ENCODE data around the gene TECR. TPM values are rescaled to one million over a fixed set of nuclear protein-coding genes. Genes with fewer than 3 reads are reported as not detected.
"Not testable (repeated sequence)": the region's sequence is repeated elsewhere in the genome, so short reads cannot be mapped to it uniquely, and the experiment has no call there.

Gene TECR
- total RNA-seq, 1 donor from 2014 or later, result 83.0 TPM

DNA sequence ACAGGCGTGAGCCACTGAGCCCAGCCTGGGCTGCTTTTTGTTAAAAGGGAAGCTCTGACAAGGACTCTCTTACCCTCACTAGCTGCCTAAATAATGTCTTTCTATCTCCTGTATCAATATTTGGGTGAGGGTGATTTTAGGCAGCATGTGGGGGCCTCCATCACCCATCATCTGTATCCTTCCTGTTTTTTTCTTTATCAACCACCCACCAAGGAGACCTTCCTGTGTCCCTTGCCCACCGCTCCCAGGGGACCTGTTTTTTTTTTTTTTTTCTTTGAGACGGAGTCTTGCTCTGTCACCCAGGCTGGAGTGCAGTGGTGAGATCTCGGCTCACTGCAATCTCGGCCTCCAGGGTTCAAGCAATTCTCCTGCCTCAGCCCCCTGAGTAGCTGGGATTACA lies 47.9 kb downstream of the TECR start:
- H3K9ac ChIP-seq (ENCODE audit: low read depth in 1 of 3, low read length in 3 of 3), result no peak overlapping the region
- H3K4me1 ChIP-seq (ENCODE audit: control insufficient read depth in 3 of 3, insufficient read depth in 3 of 3, low read length in 3 of 3), result peaks cover 0 to 3% (median 3%) of the 10 kb centered on the region in 3 donors
- no peaks in the 10 kb centered on the region for H3K9me3 ChIP-seq (ENCODE audit: control insufficient read depth in 3 of 3, low read length in 3 of 3)

DNA sequence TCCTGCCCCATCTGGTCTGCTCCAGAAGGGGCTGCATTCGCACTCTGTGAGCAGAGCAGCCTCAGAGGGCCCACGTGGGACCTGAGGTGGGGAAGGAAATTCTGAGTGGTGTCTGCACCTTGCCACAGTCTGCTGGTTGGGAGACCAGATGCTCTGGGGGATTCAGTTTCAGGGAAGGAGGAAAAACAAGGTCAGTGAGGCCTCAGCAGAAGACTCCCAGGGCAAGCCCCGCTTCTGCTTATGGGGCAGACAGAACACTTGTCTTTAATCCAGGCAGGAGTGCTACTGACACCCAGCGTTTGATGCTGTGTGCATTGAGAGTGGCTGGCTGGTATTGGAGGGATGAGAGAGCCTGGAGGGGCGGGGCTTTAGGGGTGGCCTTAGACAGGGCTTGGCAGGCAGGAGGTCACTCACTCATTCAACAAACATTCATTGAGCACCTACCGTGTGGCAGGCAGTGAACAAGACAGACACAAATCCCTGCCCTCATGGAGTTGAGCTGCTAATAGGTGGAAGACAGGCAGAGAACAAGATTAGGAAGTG lies 48.6 kb downstream of the TECR start:
- Histone ChIP-seq H3K4me1 (ENCODE audit: control insufficient read depth in 3 of 3, insufficient read depth in 3 of 3, low read length in 3 of 3) (peaks cover 0 to 3% (median 3%) of the 10 kb centered on the region in 3 donors), H3K4me3 (ENCODE audit: low read length in 3 of 3) (no peak overlapping the region), H3K9me3 (ENCODE audit: control insufficient read depth in 3 of 3, low read length in 3 of 3) (no peaks in the 10 kb centered on the region), H3K9ac (ENCODE audit: low read depth in 1 of 3, low read length in 3 of 3) (no peak overlapping the region), H3K27me3 (ENCODE audit: control insufficient read depth in 3 of 3, insufficient read depth in 3 of 3, low read length in 3 of 3) (no peaks in the 10 kb centered on the region), H3K27ac (ENCODE audit: low read depth, low read length) (no peak overlapping the region), H3K36me3 (ENCODE audit: control insufficient read depth in 3 of 3, insufficient read depth in 3 of 3, low read length in 3 of 3) (no peaks in the 10 kb centered on the region)

More for the DNA sequence above, 47.9 kb downstream of the TECR start:
- H3K27me3 ChIP-seq (ENCODE audit: control insufficient read depth in 3 of 3, insufficient read depth in 3 of 3, low read length in 3 of 3), result no peaks in the 10 kb centered on the region
- no peak overlapping the region for H3K27ac ChIP-seq (ENCODE audit: low read depth, low read length)
- H3K36me3 ChIP-seq (ENCODE audit: control insufficient read depth in 3 of 3, insufficient read depth in 3 of 3, low read length in 3 of 3), result no peaks in the 10 kb centered on the region
- no peak overlapping the region for H3K4me3 ChIP-seq (ENCODE audit: low read length in 3 of 3)

DNA sequence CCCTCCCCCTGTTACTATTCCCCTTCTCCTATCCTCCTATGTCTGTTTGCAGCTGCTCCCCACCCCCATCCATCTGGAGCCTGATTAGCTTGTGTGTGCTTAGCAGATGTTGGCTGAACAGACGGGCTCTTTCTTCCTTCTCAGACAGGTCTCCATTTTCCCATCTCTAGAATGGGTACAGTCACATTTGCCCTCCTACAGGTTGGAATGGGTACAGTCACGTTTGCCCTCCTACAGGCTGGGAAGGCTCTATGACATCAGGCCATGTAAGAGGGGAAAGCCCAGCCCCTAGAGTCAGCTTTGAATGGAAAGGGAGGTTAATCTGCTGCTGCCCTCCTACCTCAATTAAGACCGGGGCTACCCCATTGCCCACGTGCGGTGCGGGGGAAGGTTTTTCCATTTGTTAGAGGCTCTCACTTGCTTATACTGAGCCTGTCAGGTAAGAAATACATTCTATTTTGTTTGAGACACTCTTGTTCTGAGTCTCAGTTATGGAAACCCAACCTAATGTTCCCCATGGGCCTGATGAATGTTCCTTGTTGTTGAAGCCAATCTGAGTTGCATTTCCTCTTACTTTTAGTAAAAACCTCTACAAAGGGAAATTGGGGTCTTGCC lies 51.3 kb downstream of the TECR start:
- Histone ChIP-seq H3K4me1 (ENCODE audit: control insufficient read depth in 3 of 3, insufficient read depth in 3 of 3, low read length in 3 of 3) (no peaks in the 10 kb centered on the region), H3K36me3 (ENCODE audit: control insufficient read depth in 3 of 3, insufficient read depth in 3 of 3, low read length in 3 of 3) (no peaks in the 10 kb centered on the region), H3K9me3 (ENCODE audit: control insufficient read depth in 3 of 3, low read length in 3 of 3) (no peaks in the 10 kb centered on the region), H3K4me3 (ENCODE audit: low read length in 3 of 3) (no peak overlapping the region), H3K9ac (ENCODE audit: low read depth in 1 of 3, low read length in 3 of 3) (no peak overlapping the region), H3K27me3 (ENCODE audit: control insufficient read depth in 3 of 3, insufficient read depth in 3 of 3, low read length in 3 of 3) (no peaks in the 10 kb centered on the region), H3K27ac (ENCODE audit: low read depth, low read length) (no peak overlapping the region)

- Histone ChIP-seq H3K4me3 (ENCODE audit: low read length in 3 of 3) (no peak within 1 kb of the TSS), H3K9me3 (ENCODE audit: control insufficient read depth in 3 of 3, low read length in 3 of 3) (no peaks in the 10 kb centered on the region), H3K9ac (ENCODE audit: low read depth in 1 of 3, low read length in 3 of 3) (no peak within 1 kb of the TSS), H3K4me1 (ENCODE audit: control insufficient read depth in 3 of 3, insufficient read depth in 3 of 3, low read length in 3 of 3) (no peaks in the 10 kb centered on the region), H3K27ac (ENCODE audit: low read depth, low read length) (no peak within 1 kb of the TSS), H3K36me3 (ENCODE audit: control insufficient read depth in 3 of 3, insufficient read depth in 3 of 3, low read length in 3 of 3) (no peaks in the 10 kb centered on the region), H3K27me3 (ENCODE audit: control insufficient read depth in 3 of 3, insufficient read depth in 3 of 3, low read length in 3 of 3) (no peaks in the 10 kb centered on the region)
Measured at GRCh38 chr19:14582894-14583340, 53.5 kb downstream of the TECR start, which contains the start of gene CLEC17A. Gene CLEC17A, plus strand, starts transcription at chr19:14583084. Its CDS starts 77 bp downstream, at chr19:14583161.

GRCh38 chr19:14584372-14584771 lies 55.0 kb downstream of the TECR start:
- not testable (repeated sequence) for H3K4me1 ChIP-seq (ENCODE audit: control insufficient read depth in 3 of 3, insufficient read depth in 3 of 3, low read length in 3 of 3); H3K27me3 ChIP-seq (ENCODE audit: control insufficient read depth in 3 of 3, insufficient read depth in 3 of 3, low read length in 3 of 3); H3K9me3 ChIP-seq (ENCODE audit: control insufficient read depth in 3 of 3, low read length in 3 of 3); H3K9ac ChIP-seq (ENCODE audit: low read depth in 1 of 3, low read length in 3 of 3); H3K4me3 ChIP-seq (ENCODE audit: low read length in 3 of 3); H3K36me3 ChIP-seq (ENCODE audit: control insufficient read depth in 3 of 3, insufficient read depth in 3 of 3, low read length in 3 of 3); H3K27ac ChIP-seq (ENCODE audit: low read depth, low read length)

DNA sequence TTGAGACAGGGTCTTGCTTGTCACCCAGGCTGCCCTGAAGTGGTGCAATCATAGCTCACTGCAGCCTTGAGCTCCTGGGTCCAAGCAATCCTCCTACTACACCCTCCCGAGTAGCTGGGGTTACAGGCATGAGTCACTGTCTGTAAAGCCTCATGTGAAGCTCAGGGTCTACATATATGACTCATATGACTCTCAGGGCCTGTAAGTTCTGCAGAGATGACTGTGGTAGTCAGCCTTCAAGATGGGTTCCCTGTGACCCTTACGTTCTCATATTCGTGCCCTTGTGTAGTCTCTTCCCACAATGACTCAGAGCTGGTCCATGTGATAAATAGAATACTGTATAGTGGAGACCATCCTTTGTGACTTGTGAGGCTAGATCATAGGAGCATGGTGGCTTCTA lies 55.8 kb downstream of the TECR start:
- H3K27me3 ChIP-seq (ENCODE audit: control insufficient read depth in 3 of 3, insufficient read depth in 3 of 3, low read length in 3 of 3); H3K4me3 ChIP-seq (ENCODE audit: low read length in 3 of 3); H3K27ac ChIP-seq (ENCODE audit: low read depth, low read length); H3K9me3 ChIP-seq (ENCODE audit: control insufficient read depth in 3 of 3, low read length in 3 of 3); H3K4me1 ChIP-seq (ENCODE audit: control insufficient read depth in 3 of 3, insufficient read depth in 3 of 3, low read length in 3 of 3); H3K36me3 ChIP-seq (ENCODE audit: control insufficient read depth in 3 of 3, insufficient read depth in 3 of 3, low read length in 3 of 3); H3K9ac ChIP-seq (ENCODE audit: low read depth in 1 of 3, low read length in 3 of 3): not testable (repeated sequence)

DNA sequence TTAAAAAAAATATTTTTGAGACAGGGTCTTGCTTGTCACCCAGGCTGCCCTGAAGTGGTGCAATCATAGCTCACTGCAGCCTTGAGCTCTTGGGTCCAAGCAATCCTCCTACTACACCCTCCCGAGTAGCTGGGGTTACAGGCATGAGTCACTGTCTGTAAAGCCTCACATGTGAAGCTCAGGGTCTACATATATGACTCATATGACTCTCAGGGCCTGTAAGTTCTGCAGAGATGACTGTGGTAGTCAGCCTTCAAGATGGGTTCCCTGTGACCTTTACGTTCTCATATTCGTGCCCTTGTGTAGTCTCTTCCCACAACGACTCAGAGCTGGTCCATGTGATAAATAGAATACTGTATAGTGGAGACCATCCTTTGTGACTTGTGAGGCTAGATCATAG lies 60.0 kb downstream of the TECR start:
- H3K36me3 ChIP-seq (ENCODE audit: control insufficient read depth in 3 of 3, insufficient read depth in 3 of 3, low read length in 3 of 3); H3K27ac ChIP-seq (ENCODE audit: low read depth, low read length); H3K9me3 ChIP-seq (ENCODE audit: control insufficient read depth in 3 of 3, low read length in 3 of 3); H3K4me1 ChIP-seq (ENCODE audit: control insufficient read depth in 3 of 3, insufficient read depth in 3 of 3, low read length in 3 of 3); H3K9ac ChIP-seq (ENCODE audit: low read depth in 1 of 3, low read length in 3 of 3); H3K27me3 ChIP-seq (ENCODE audit: control insufficient read depth in 3 of 3, insufficient read depth in 3 of 3, low read length in 3 of 3); H3K4me3 ChIP-seq (ENCODE audit: low read length in 3 of 3): not testable (repeated sequence)

GRCh38 chr19:14595558-14595957 lies 66.2 kb downstream of the TECR start:
- Histone ChIP-seq H3K36me3 (ENCODE audit: control insufficient read depth in 3 of 3, insufficient read depth in 3 of 3, low read length in 3 of 3) (no peaks in the 10 kb centered on the region), H3K4me1 (ENCODE audit: control insufficient read depth in 3 of 3, insufficient read depth in 3 of 3, low read length in 3 of 3) (no peaks in the 10 kb centered on the region), H3K27me3 (ENCODE audit: control insufficient read depth in 3 of 3, insufficient read depth in 3 of 3, low read length in 3 of 3) (peaks cover 0 to 3% (median 0%) of the 10 kb centered on the region in 3 donors), H3K27ac (ENCODE audit: low read depth, low read length) (no peak overlapping the region), H3K4me3 (ENCODE audit: low read length in 3 of 3) (no peak overlapping the region), H3K9me3 (ENCODE audit: control insufficient read depth in 3 of 3, low read length in 3 of 3) (peaks cover 0 to 4% (median 0%) of the 10 kb centered on the region in 3 donors), H3K9ac (ENCODE audit: low read depth in 1 of 3, low read length in 3 of 3) (no peak overlapping the region)

DNA sequence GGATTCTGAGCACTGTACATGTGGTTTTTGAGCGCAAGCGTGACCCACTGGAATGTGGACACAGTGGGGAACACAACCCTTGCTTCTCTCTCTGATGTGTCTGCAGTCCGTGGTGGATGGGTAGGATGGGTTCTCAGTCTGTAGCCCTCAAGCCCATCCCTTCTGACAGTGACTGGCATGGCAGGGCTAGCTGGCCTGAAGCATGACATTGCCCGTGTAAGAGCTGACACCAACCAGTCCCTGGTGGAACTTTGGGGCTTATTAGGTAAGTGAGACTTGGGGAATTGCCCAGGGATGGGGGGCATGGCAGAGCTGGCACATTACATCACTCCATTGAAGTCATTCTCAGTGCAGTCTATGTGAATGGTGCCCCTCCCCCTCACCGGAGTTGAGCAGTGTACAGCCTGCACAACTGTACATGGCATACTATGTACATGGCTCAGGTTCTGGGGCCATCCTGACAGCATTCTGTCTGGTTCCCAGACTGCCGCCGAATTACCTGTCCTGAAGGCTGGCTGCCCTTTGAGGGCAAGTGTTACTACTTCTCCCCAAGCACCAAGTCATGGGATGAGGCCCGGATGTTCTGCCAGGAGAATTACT lies 70.3 kb downstream of the TECR start:
- peaks cover 0 to 7% (median 3%) of the 10 kb centered on the region in 3 donors for H3K9me3 ChIP-seq (ENCODE audit: control insufficient read depth in 3 of 3, low read length in 3 of 3)
- no peak overlapping the region for H3K4me3 ChIP-seq (ENCODE audit: low read length in 3 of 3)
- H3K36me3 ChIP-seq (ENCODE audit: control insufficient read depth in 3 of 3, insufficient read depth in 3 of 3, low read length in 3 of 3), result no peaks in the 10 kb centered on the region
- no peaks in the 10 kb centered on the region for H3K4me1 ChIP-seq (ENCODE audit: control insufficient read depth in 3 of 3, insufficient read depth in 3 of 3, low read length in 3 of 3)
- H3K27ac ChIP-seq (ENCODE audit: low read depth, low read length), result no peak overlapping the region
- no peak overlapping the region for H3K9ac ChIP-seq (ENCODE audit: low read depth in 1 of 3, low read length in 3 of 3)
- peaks cover 0 to 3% (median 0%) of the 10 kb centered on the region in 3 donors for H3K27me3 ChIP-seq (ENCODE audit: control insufficient read depth in 3 of 3, insufficient read depth in 3 of 3, low read length in 3 of 3)

DNA sequence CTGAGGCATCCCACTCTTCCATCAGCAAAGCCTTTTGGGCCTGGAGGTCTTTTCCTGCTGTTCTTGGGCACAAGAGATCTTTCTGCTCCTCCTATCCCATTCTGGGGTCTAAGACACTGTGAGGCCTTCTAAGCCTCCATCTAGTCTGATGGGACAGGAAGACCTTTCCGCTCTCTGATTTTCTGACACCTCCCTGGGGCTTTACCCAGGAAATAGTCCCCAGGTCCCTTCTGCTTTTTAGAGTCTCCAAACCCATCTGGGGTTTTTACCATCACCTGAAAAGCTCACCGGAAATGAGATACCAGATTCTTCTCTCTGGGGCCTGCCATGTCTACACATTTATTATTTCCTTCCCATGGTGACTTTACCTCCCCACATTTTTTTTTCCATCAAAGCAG lies 74.6 kb downstream of the TECR start:
- Histone ChIP-seq H3K9ac (ENCODE audit: low read depth in 1 of 3, low read length in 3 of 3) (no peak overlapping the region), H3K4me3 (ENCODE audit: low read length in 3 of 3) (no peak overlapping the region), H3K36me3 (ENCODE audit: control insufficient read depth in 3 of 3, insufficient read depth in 3 of 3, low read length in 3 of 3) (no peaks in the 10 kb centered on the region), H3K27ac (ENCODE audit: low read depth, low read length) (no peak overlapping the region), H3K27me3 (ENCODE audit: control insufficient read depth in 3 of 3, insufficient read depth in 3 of 3, low read length in 3 of 3) (peaks cover 0 to 3% (median 0%) of the 10 kb centered on the region in 3 donors), H3K9me3 (ENCODE audit: control insufficient read depth in 3 of 3, low read length in 3 of 3) (peaks cover 0 to 4% (median 3%) of the 10 kb centered on the region in 3 donors), H3K4me1 (ENCODE audit: control insufficient read depth in 3 of 3, insufficient read depth in 3 of 3, low read length in 3 of 3) (no peaks in the 10 kb centered on the region)

All from skeletal muscle tissue (tissue), 4 donors.